Effector memory CD8-positive, alpha-beta T cell (primary cell): ENCODE data around the gene EDRF1.
A peak's percentile ranks its signal among the peaks of the same experiment; 100 is the strongest.

ENCODE experiments used
- ATAC-seq: fragments of 150-1000 bp; cut with Tn5 transposase; replicated peaks from 2 replicates; pipeline ENCODE4 v1.10.0; 2021; ENCODE audit warnings: mild to moderate bottlenecking, moderate library complexity
- DNase-seq, 3 experiments: peaks; one replicate each; pipeline ENCODE4 v3.0.0; 2021
- H3K27ac Mint-ChIP-seq, 2 donors: one replicate each; pipeline ENCODE4 v1.8.0; 2022; ENCODE audit warnings: mild to moderate bottlenecking in 2 of 2, mixed read lengths in 2 of 2, moderate library complexity in 2 of 2
- H3K27me3 Mint-ChIP-seq, 2 donors: one replicate each; pipeline ENCODE4 v1.8.0; 2022; ENCODE audit warnings: mixed read lengths in 2 of 2
- H3K36me3 Mint-ChIP-seq: one replicate; pipeline ENCODE4 v1.8.0; 2022; ENCODE audit warnings: mild to moderate bottlenecking, moderate library complexity, mixed read lengths; ENCODE audit not compliant: insufficient read depth
- H3K4me1 Mint-ChIP-seq, 2 donors: one replicate each; pipeline ENCODE4 v1.8.0; 2022; ENCODE audit warnings: low read depth in 2 of 2, mixed read lengths in 2 of 2
- H3K4me3 Mint-ChIP-seq, 2 donors: one replicate each; pipeline ENCODE4 v1.8.0; 2022; ENCODE audit warnings: mild to moderate bottlenecking in 2 of 2, mixed read lengths in 2 of 2, moderate library complexity in 2 of 2
- H3K9me3 Mint-ChIP-seq, 2 donors: one replicate each; pipeline ENCODE4 v1.8.0; 2022; ENCODE audit warnings: mixed read lengths in 2 of 2
- total RNA-seq, 9 experiments: gene quantifications; one replicate each; lab custom pipeline; 2026; lab: John Stamatoyannopoulos, UW

The EDRF1 gene, protein sequence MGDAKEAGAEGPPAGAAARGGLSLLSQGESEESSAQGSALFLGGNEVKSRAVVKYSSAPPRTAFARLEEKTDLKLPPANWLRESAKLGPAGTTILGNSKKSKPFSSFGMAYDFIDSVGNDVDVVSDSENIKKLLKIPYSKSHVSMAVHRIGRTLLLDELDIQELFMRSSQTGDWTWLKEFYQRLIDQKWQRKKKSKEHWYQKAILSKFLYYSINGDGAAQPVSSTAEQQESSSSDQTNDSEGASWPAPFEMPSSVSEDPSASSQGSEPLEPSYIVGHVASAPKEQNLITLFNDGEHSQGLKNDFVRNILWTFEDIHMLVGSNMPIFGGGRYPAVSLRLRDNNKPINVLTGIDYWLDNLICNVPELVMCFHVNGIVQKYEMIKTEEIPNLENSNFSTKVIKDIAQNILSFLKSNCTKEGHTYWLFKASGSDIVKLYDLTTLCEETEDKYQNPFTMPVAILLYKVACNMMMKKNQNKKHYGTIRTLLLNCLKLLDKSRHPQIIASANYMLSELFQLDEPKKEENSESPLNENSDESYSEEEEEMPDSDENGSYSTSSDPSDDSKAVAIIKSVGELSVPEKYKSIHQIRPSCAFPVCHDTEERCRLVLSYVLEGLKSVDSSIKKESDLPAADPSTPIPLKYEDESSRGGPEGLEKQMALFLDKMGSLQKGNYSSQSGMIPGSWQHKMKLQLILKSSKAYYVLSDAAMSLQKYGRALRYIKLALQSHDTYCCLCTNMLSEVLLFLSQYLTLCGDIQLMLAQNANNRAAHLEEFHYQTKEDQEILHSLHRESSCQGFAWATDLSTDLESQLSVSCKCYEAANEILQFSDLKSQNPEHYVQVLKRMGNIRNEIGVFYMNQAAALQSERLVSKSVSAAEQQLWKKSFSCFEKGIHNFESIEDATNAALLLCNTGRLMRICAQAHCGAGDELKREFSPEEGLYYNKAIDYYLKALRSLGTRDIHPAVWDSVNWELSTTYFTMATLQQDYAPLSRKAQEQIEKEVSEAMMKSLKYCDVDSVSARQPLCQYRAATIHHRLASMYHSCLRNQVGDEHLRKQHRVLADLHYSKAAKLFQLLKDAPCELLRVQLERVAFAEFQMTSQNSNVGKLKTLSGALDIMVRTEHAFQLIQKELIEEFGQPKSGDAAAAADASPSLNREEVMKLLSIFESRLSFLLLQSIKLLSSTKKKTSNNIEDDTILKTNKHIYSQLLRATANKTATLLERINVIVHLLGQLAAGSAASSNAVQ
- 56.3 to 101 (median 63.3) reads per million in 9 experiments for total RNA-seq

- Mint-ChIP-seq H3K27ac (peak within 1 kb of the TSS; percentile 80 to 97), H3K4me1 (peaks cover 8 to 24% of the 10 kb centered on the region in 2 donors), H3K9me3 (no peaks in the 10 kb centered on the region), H3K36me3 (peaks cover 47% of the 10 kb centered on the region), H3K4me3 (peak within 1 kb of the TSS; percentile 78 to 94), H3K27me3 (no peaks in the 10 kb centered on the region)
- DNase-seq (peak; percentile 99), ATAC-seq (peak; percentile 88)
Observed at GRCh38 chr10:125719173-125720001, at the start of gene EDRF1. Gene EDRF1, plus strand, starts transcription at chr10:125719709. Its CDS starts 99 bp downstream, at chr10:125719808.

DNA sequence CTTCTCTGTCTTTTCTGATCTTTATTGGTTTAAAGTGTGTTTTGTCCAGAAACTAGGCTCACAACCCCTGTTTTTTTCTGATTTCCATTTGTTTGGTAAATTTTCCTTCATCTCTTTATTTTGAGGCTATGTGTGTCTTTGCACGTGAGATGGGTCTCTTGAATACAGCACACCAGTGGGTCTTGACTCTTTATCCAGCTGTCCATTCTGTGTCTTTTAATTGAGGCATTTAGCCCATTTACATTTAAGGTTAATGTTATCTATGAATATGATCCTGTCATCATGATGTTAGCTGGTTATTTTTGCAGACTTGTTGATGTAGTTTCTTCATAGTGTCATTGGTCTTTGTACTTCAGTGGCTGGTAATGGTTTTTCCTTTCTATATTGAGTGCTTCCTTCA is 46.6 kb upstream of the EDRF1 start:
- Mint-ChIP-seq H3K27me3 (peaks cover 33 to 50% of the 10 kb centered on the region in 2 donors), H3K9me3 (peaks cover 10 to 23% of the 10 kb centered on the region in 2 donors), H3K27ac (no peak overlapping the region), H3K4me3 (no peak overlapping the region), H3K4me1 (no peaks in the 10 kb centered on the region), H3K36me3 (peaks cover 3% of the 10 kb centered on the region)
- DNase-seq: no peak
- ATAC-seq: no peak

DNA sequence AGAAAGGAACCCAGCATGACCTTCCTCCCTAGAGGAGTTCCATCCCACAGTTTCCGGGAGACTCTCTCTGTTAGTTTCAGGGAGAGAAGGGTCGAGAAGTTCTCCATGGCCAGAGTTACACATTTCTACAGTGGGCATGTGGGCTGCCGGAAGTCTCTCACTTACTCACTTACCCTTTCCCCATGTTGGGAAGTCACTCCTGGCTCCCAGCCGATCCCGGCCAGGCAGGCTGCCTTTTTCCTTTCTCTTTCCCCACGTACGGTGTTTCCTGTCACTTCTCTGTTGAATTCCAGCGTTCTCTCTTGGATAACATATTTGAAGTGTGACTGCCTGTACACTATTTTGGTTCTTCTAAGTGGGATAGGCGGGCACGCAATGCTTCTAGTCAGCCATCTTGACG is 40.1 kb upstream of the EDRF1 start:
- no peak for DNase-seq
- no peaks in the 10 kb centered on the region for H3K4me1 Mint-ChIP-seq
- peaks cover 6 to 15% of the 10 kb centered on the region in 2 donors for H3K9me3 Mint-ChIP-seq
- no peak overlapping the region for H3K4me3 Mint-ChIP-seq
- no peak for ATAC-seq
- no peak overlapping the region for H3K27ac Mint-ChIP-seq
- peaks cover 45 to 64% of the 10 kb centered on the region in 2 donors for H3K27me3 Mint-ChIP-seq
- H3K36me3 Mint-ChIP-seq: peaks cover 3% of the 10 kb centered on the region

- no peak within 1 kb of the TSS for H3K27ac Mint-ChIP-seq
- H3K4me1 Mint-ChIP-seq: no peaks in the 10 kb centered on the region
- DNase-seq: no peak
- no peaks in the 10 kb centered on the region for H3K36me3 Mint-ChIP-seq
- ATAC-seq: no peak
- H3K27me3 Mint-ChIP-seq: peaks cover 48 to 63% of the 10 kb centered on the region in 2 donors
- no peak within 1 kb of the TSS for H3K4me3 Mint-ChIP-seq
- H3K9me3 Mint-ChIP-seq: peaks cover 0 to 4% of the 10 kb centered on the region in 2 donors
Observed at GRCh38 chr10:125683063-125683462, 36.4 kb upstream of the EDRF1 start, which contains the start of gene TEX36. Gene TEX36, minus strand, starts transcription at chr10:125683163. Its CDS starts 174 bp downstream, at chr10:125682989.

DNA sequence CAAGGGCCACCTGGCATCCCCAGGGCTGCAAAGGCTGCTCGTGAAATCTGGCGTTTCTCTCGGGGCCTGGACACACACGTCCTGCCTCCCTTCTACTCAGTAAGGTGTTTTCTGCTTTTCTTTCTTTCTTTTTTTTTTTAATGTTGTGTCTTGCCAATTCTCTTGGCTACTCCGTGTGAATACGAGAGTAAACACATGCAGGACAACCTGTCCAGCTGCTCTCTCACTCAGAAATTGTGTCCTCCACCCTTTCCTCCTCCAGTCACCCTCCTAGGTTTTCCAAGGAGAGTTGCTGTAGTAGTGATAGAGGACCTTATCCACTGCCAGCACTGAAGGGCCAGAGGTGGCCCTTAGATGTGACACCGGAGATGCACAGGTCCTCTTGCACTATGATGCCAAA is 35.7 kb upstream of the EDRF1 start:
- Mint-ChIP-seq H3K36me3 (no peaks in the 10 kb centered on the region), H3K9me3 (no peaks in the 10 kb centered on the region), H3K4me3 (no peak overlapping the region), H3K27ac (no peak overlapping the region), H3K4me1 (no peaks in the 10 kb centered on the region), H3K27me3 (peaks cover 48 to 69% of the 10 kb centered on the region in 2 donors)
- DNase-seq (no peak), ATAC-seq (no peak)

DNA sequence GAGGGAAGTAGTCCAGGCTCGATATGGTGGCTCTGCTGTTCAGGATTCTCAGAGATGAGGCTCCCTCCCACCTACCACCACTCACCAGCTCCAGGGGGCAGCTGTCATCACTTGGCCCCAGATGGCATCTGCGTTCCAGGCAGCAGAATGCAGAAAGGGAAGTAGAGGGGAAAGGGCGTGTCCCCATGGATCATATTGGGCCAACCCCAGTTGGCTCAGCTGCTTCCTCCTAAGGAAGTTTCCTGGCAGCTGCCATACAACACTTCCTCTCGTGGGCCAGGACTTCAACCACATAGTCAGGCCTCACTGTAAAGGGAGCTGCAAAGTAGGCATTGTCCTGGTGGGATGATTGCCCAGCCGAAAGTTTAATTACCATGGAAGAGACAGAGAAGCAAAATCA is 34.9 kb upstream of the EDRF1 start:
- Mint-ChIP-seq H3K4me1 (no peaks in the 10 kb centered on the region), H3K27ac (no peak overlapping the region), H3K36me3 (no peaks in the 10 kb centered on the region), H3K9me3 (no peaks in the 10 kb centered on the region), H3K4me3 (no peak overlapping the region), H3K27me3 (peaks cover 47 to 72% of the 10 kb centered on the region in 2 donors)
- ATAC-seq (no peak), DNase-seq (no peak)

DNA sequence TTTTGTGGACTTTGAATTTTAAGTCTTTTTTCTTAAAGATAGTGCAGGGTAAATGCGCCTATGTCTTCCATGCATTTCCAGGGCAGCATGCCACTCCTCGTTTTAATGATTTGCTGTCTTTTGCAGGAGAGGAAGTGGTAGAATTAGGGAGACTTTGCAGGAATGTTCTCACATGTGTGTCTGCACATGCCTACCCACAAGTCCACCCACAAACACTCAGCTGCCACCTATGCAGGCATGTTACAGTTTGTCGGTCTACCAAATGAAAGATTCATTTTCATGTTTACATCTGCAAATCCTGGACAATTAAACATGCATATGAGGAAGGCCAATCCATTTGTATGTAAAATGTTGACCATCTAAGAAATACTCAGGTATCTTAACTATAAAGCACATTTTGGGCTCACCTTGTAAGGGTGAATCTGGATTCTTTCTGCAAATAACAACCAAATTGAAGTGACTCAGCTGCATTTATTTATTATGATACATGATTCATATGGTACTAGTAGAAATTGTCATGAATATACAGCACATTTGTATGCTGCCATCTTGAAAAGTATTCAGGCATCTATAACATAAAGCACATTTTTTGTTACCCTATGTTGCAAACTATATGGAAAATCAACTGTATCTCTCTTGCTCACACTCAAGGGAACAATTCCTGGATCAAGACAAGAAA is 31.9 kb upstream of the EDRF1 start:
- H3K4me1 Mint-ChIP-seq: no peaks in the 10 kb centered on the region
- no peak overlapping the region for H3K4me3 Mint-ChIP-seq
- DNase-seq (no peak), ATAC-seq (no peak)
- no peaks in the 10 kb centered on the region for H3K36me3 Mint-ChIP-seq
- no peaks in the 10 kb centered on the region for H3K9me3 Mint-ChIP-seq
- H3K27ac Mint-ChIP-seq: no peak overlapping the region
- peaks cover 38 to 76% of the 10 kb centered on the region in 2 donors for H3K27me3 Mint-ChIP-seq

- Mint-ChIP-seq H3K9me3 (no peaks in the 10 kb centered on the region), H3K4me1 (no peaks in the 10 kb centered on the region), H3K4me3 (no peak overlapping the region), H3K27me3 (peaks cover 17 to 58% of the 10 kb centered on the region in 2 donors), H3K27ac (no peak overlapping the region), H3K36me3 (no peaks in the 10 kb centered on the region)
- DNase-seq: no peak
- ATAC-seq: no peak
Observed at GRCh38 chr10:125689955-125690569, 29.4 kb upstream of the EDRF1 start.

GRCh38 chr10:125691160-125691981 is 28.1 kb upstream of the EDRF1 start:
- no peak for DNase-seq
- ATAC-seq: no peak

GRCh38 chr10:125692196-125692595 is 27.3 kb upstream of the EDRF1 start:
- no peak for ATAC-seq
- Mint-ChIP-seq H3K36me3 (no peaks in the 10 kb centered on the region), H3K27me3 (peaks cover 30 to 58% of the 10 kb centered on the region in 2 donors), H3K4me3 (no peak overlapping the region), H3K27ac (peak overlapping the region in 1 of 2 donors; percentile 10), H3K4me1 (no peaks in the 10 kb centered on the region), H3K9me3 (no peaks in the 10 kb centered on the region)
- DNase-seq: no peak

More at GRCh38 chr10:125691160-125691981, 28.1 kb upstream of the EDRF1 start:
- Mint-ChIP-seq H3K4me3 (no peak overlapping the region), H3K9me3 (no peaks in the 10 kb centered on the region), H3K4me1 (no peaks in the 10 kb centered on the region), H3K27me3 (peaks cover 27 to 63% of the 10 kb centered on the region in 2 donors), H3K27ac (no peak overlapping the region), H3K36me3 (no peaks in the 10 kb centered on the region)
